RWPE2 (cell line): Measurements from ENCODE around the gene GAGE13.
"Not testable (repeated sequence)": the region's sequence is repeated elsewhere in the genome, so short reads cannot be mapped to it uniquely, and the experiment has no call there.

ENCODE experiments used
- ATAC-seq: fragments of 200-7000 bp; cut with Tn5 transposase; 3 replicates; pipeline ENCODE4 v1.9.1; 2021; ENCODE audit warnings: low read depth
- DNase-seq: peaks from one replicate; pipeline ENCODE4 v3.0.0-alpha.2; 2020; ENCODE audit warnings: low spot score
- H3K27ac ChIP-seq: fragments of 450-650 bp; 2 replicates; pipeline ENCODE4 v1.5.1; 2017; ENCODE audit warnings: mild to moderate bottlenecking; ENCODE audit not compliant: poor library complexity, severe bottlenecking
- H3K27me3 ChIP-seq: fragments of 250-450 bp; sonication (Bioruptor Pico); 2 replicates; pipeline ENCODE4 v1.5.1; 2021; ENCODE audit warnings: mild to moderate bottlenecking, moderate library complexity; ENCODE audit not compliant: insufficient read depth, poor library complexity, severe bottlenecking
- H3K36me3 ChIP-seq: fragments of 250-450 bp; sonication (Bioruptor Pico); 2 replicates; pipeline ENCODE4 v1.5.1; 2020; ENCODE audit warnings: low read depth, mild to moderate bottlenecking, moderate library complexity
- H3K4me1 ChIP-seq: fragments of 250-450 bp; sonication (Bioruptor Pico); 2 replicates; pipeline ENCODE4 v1.5.1; 2021; ENCODE audit warnings: mild to moderate bottlenecking, moderate library complexity; ENCODE audit not compliant: insufficient read depth, poor library complexity, severe bottlenecking
- H3K4me3 ChIP-seq: fragments of 250-450 bp; sonication (Bioruptor Pico); 2 replicates; pipeline ENCODE4 v1.5.1; 2021; ENCODE audit warnings: mild to moderate bottlenecking, moderate library complexity; ENCODE audit not compliant: severe bottlenecking
- H3K9me3 ChIP-seq: fragments of 250-450 bp; sonication (Bioruptor Pico); 2 replicates; pipeline ENCODE4 v1.5.1; 2021; ENCODE audit warnings: mild to moderate bottlenecking, moderate library complexity; ENCODE audit not compliant: severe bottlenecking

The GAGE13 gene

DNA sequence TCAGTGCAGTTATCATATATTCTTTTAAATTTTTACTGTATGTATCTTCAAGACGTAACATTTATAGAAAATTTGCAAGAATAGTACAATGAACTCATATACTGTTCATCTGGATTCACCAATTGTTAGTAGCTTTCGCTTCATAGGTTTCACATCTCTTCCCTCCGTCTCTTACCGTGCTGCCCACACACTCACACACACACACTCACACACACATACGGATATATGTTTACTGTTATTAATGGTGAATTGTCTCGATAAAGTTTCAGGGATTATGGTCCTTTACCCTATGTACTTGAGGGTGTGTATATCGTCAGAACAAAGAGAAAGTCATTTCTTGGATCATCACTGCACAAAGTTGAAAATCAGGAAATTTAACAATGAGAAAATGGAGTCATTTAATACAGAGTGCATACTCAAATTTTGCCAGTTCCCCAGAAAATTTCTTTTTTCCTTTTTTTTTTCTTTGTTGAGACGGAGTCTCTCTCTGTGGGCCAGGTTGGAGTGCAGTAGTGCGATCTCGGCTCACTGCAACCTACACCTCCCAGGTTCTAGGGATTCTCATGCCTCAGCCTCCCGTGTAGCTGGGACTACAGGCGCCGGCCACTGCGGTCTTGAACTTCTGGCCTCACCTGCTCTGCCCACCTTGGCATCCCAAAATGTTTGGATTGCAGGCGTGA, 13.3 kb downstream of the GAGE13 start:
- not testable (repeated sequence) for H3K4me3 ChIP-seq, H3K36me3 ChIP-seq, DNase-seq, H3K27ac ChIP-seq, H3K9me3 ChIP-seq, ATAC-seq, H3K27me3 ChIP-seq, H3K4me1 ChIP-seq

- not testable (repeated sequence) for H3K4me3 ChIP-seq, H3K9me3 ChIP-seq, ATAC-seq, H3K36me3 ChIP-seq, H3K4me1 ChIP-seq, H3K27me3 ChIP-seq, H3K27ac ChIP-seq, DNase-seq
Measured at GRCh38 chrX:49345402-49345801, 14.0 kb downstream of the GAGE13 start.

DNA sequence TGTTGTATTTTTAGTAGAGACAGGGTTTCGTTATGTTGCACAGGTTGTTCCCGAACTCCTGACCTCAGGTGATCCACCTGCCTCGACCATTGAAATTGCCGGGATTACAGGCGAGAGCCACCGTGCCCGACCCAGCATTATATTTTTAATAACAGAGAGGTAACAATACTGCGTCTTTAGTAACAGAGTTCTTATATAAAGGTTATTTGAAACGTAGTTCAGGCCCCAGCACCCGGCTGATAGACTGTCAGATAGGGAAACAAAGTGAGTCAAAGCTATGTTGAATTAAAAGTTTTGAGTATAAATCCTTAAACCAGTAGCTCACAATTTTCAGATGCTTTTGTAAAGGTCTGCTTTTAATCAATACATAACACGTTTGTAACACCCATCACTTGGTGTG, 14.8 kb downstream of the GAGE13 start:
- not testable (repeated sequence) for H3K36me3 ChIP-seq, H3K4me3 ChIP-seq, H3K9me3 ChIP-seq, H3K4me1 ChIP-seq, DNase-seq, H3K27me3 ChIP-seq, H3K27ac ChIP-seq, ATAC-seq
